ENCODE measurements around the gene GTF3C5.
A peak's percentile ranks its signal among the peaks of the same experiment; 100 is the strongest.

Gene GTF3C5

GRCh38 chr9:133023117-133023890, 7.5 kb upstream of the GTF3C5 start:
- ChIA-PET CTCF (interaction anchor here (0.8 to 7.2 kb wide), 24 partner anchors 11 to 704 kb away, joined by 3 to 148 read pairs (median 6); partner anchors contain the start of gene GTF3C5), POLR2A (no interaction called here)
- DNase-seq (ENCODE audit: low read depth, low spot score): no peak
- no peak overlapping the region for H3K4me3 ChIP-seq (ENCODE audit: low read depth, low read length)
- TF ChIP-seq CTCF (IDR thresholded peaks at IDR 0.05; ENCODE audit: insufficient read depth, low read length, missing control alignments): no peak

- TF ChIP-seq CTCF (IDR thresholded peaks at IDR 0.05; ENCODE audit: insufficient read depth, low read length, missing control alignments): no peak
- POLR2A ChIA-PET: no interaction called here
- CTCF ChIA-PET: interaction anchor here (1.0 to 7.2 kb wide), 8 partner anchors 9 to 460 kb away, joined by 3 to 148 read pairs (median 8); partner anchors contain the start of gene GTF3C5
- no peak overlapping the region for H3K4me3 ChIP-seq (ENCODE audit: low read depth, low read length)
- DNase-seq (ENCODE audit: low read depth, low spot score): no peak
Measured at GRCh38 chr9:133026426-133026825, 4.4 kb upstream of the GTF3C5 start.

- H3K4me3 ChIP-seq (ENCODE audit: low read depth, low read length): no peak overlapping the region
- no peak for TF ChIP-seq CTCF (IDR thresholded peaks at IDR 0.05; ENCODE audit: insufficient read depth, low read length, missing control alignments)
- CTCF ChIA-PET: interaction anchor here (1.0 to 7.2 kb wide), 5 partner anchors 10 to 460 kb away, joined by 3 to 148 read pairs (median 6); partner anchors contain the start of gene GTF3C5
- DNase-seq (ENCODE audit: low read depth, low spot score): no peak
- POLR2A ChIA-PET: no interaction called here
Measured at GRCh38 chr9:133027134-133027533, 3.7 kb upstream of the GTF3C5 start.

- no peak overlapping the region for H3K4me3 ChIP-seq (ENCODE audit: low read depth, low read length)
- DNase-seq (ENCODE audit: low read depth, low spot score): no peak
- TF ChIP-seq CTCF (IDR thresholded peaks at IDR 0.05; ENCODE audit: insufficient read depth, low read length, missing control alignments): no peak
- POLR2A ChIA-PET: interaction anchor here (0.5 kb wide), 1 partner anchor 319 kb away, joined by 3 read pairs; no protein-coding TSS in a partner anchor
- CTCF ChIA-PET: interaction anchor here (0.6 to 9.1 kb wide), 4 partner anchors 14 to 456 kb away, joined by 3 to 85 read pairs (median 27); no protein-coding TSS in a partner anchor
Measured at GRCh38 chr9:133028221-133028620, 2.6 kb upstream of the GTF3C5 start.

- H3K4me3 ChIP-seq (ENCODE audit: low read depth, low read length): peak overlapping the region; percentile 92
- no peak for DNase-seq (ENCODE audit: low read depth, low spot score)
- POLR2A ChIA-PET: interaction anchor here (0.8 to 1.6 kb wide), 5 partner anchors 12 to 160 kb away, joined by 3 to 7 read pairs (median 4); no protein-coding TSS in a partner anchor
- CTCF ChIA-PET: interaction anchor here (0.8 to 15.5 kb wide), 5 partner anchors 6 to 116 kb away, joined by 3 to 148 read pairs (median 51); no protein-coding TSS in a partner anchor
- TF ChIP-seq CTCF (IDR thresholded peaks at IDR 0.05; ENCODE audit: insufficient read depth, low read length, missing control alignments): no peak
Measured at GRCh38 chr9:133029994-133030316, 842 bp upstream of the GTF3C5 start.

GRCh38 chr9:133031130-133031422, 279 bp downstream of the GTF3C5 start:
- CTCF ChIA-PET: interaction anchor here (0.9 to 15.5 kb wide), 7 partner anchors 7 to 115 kb away, joined by 3 to 148 read pairs (median 4); no protein-coding TSS in a partner anchor
- no peak for TF ChIP-seq CTCF (IDR thresholded peaks at IDR 0.05; ENCODE audit: insufficient read depth, low read length, missing control alignments)
- POLR2A ChIA-PET: interaction anchor here (1.0 to 1.6 kb wide), 4 partner anchors 9 to 240 kb away, joined by 3 to 7 read pairs (median 4); no protein-coding TSS in a partner anchor
- no peak for DNase-seq (ENCODE audit: low read depth, low spot score)
- peak overlapping the region; percentile 91 for H3K4me3 ChIP-seq (ENCODE audit: low read depth, low read length)

Data from AG04449 (cell line).